GM12872 (cell line): ENCODE data around the gene EHD1.
A peak's percentile ranks its signal among the peaks of the same experiment; 100 is the strongest.

Experiments
- TF ChIP-seq, protein P1 (sequence below): IDR thresholded peaks from 3 replicates; pipeline ENCODE4 v1.5.1; 2011; ENCODE audit warnings: low read depth, mild to moderate bottlenecking, low read length, moderate library complexity; ENCODE audit not compliant: insufficient read depth

The EHD1 gene

DNA sequence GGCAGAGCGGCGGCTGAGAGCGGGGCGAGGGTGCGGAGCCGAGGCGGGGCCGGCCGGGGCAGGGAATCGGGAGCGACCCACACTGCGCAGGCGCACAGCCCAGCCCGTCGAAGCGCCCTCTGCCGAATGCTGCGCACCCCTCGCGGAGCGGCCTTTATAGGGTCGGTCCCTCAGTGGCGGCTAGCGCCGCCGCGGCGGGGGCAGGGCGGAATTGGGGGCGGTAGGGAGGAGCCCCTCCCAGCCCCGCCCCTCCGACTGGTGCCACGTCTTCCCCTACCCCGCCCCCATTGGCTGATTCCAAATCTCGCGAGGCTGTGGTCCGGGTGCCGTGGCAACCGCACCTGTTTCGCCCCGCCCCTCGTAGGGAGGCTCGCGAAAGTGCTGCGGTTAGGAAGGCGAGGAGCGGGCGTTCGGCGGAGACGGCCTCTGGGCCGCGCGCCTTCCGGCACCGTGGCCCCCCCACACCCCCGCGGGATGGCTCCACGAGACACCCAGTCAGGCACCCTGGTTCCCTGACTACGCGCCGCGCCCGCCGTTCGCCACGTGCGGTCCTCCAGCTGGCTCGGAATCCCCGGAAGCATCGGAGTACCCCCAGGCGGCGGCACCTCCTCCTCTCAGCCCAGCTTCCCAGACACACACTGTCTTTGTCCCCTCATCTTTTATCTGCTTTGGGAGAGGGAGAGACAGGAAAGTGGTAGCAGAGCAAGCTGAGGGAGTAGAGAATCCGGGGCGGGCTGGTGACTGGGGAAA, at the start of gene EHD1:
EHD1 (minus strand) TSS at position 128 of the 750 bp plus-strand sequence. CDS start 157 bp downstream, outside the sequence.
- TF ChIP-seq, protein P1, sequence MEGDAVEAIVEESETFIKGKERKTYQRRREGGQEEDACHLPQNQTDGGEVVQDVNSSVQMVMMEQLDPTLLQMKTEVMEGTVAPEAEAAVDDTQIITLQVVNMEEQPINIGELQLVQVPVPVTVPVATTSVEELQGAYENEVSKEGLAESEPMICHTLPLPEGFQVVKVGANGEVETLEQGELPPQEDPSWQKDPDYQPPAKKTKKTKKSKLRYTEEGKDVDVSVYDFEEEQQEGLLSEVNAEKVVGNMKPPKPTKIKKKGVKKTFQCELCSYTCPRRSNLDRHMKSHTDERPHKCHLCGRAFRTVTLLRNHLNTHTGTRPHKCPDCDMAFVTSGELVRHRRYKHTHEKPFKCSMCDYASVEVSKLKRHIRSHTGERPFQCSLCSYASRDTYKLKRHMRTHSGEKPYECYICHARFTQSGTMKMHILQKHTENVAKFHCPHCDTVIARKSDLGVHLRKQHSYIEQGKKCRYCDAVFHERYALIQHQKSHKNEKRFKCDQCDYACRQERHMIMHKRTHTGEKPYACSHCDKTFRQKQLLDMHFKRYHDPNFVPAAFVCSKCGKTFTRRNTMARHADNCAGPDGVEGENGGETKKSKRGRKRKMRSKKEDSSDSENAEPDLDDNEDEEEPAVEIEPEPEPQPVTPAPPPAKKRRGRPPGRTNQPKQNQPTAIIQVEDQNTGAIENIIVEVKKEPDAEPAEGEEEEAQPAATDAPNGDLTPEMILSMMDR = peak; percentile 68

DNA sequence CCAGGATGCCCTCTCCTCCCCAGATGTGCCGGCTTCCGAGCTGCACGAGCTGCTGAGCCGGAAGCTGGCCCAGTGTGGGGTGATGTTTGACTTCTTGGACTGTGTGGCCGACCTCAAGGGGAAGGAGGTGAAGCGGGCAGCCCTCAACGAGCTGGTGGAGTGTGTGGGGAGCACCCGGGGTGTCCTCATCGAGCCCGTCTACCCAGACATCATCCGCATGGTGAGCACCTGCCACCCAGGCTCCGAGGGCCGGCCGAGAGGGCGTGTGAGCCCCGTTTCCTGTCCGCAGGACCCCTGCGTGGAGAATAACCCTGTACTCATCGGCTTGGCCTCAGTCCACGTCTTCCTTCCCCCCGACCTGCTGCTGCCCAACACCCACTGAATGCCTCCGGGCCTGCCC, 48.3 kb upstream of the EHD1 start:
- TF ChIP-seq, protein P1 = no peak

DNA sequence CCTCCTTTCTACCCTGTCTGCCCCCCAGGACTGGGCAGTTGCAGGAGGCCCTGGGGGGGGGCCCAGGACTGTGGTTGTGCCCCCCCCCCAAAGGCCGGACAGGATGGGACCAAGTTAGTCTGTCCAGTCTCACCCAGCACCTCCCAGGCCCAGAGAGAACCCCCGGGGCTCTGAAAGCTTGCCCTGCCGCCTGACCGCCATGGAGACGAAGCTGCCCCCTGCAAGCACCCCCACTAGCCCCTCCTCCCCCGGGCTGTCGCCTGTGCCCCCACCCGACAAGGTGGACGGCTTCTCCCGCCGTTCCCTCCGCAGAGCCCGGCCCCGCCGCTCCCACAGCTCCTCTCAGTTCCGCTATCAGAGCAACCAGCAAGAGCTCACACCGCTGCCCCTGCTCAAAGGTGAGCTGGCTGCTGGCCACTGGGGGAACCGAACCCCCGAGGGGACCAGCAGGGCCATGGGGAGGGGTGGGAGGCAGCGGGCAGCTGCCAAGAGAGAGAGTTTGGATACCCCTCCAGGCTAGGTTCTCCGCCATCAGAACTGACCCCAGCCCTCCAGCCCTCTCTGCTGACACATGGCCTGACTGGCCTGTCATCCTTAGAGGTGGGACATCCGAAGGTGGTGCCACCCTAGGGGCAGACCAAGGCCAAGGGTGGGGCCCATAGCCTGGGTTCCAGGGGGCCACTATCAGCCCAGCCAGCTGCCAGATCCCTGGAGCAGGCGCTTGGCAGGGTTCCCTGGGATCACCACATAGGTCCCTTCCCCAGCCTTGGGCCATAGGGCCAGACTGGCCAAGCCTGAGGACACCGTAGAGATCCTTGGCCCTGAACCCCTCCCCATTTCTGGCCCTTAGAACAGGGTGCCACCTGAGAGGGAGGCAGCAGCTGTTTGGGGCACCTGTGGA, 47.4 kb upstream of the EHD1 start:
- TF ChIP-seq, protein P1 = no peak

DNA sequence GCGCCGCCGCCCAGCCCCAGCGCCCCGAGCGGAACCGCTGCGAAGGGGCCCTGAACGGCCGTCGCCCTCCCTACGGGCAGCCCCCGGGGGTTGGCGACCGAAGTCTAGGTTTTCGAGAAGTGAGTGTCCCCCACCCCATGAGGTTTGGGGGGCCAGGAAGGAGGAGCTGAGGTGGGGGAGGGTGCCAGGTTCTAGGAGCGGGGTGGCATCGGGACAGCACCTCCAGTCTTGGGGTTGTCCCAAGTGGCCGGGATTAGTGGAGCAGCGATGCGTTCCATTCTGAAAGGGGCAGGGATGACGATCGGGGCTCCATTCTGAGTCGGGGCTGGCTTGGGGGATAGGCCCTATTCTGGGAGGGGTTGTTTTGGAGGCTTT, 46.5 kb upstream of the EHD1 start:
- TF ChIP-seq, protein P1 = no peak

DNA sequence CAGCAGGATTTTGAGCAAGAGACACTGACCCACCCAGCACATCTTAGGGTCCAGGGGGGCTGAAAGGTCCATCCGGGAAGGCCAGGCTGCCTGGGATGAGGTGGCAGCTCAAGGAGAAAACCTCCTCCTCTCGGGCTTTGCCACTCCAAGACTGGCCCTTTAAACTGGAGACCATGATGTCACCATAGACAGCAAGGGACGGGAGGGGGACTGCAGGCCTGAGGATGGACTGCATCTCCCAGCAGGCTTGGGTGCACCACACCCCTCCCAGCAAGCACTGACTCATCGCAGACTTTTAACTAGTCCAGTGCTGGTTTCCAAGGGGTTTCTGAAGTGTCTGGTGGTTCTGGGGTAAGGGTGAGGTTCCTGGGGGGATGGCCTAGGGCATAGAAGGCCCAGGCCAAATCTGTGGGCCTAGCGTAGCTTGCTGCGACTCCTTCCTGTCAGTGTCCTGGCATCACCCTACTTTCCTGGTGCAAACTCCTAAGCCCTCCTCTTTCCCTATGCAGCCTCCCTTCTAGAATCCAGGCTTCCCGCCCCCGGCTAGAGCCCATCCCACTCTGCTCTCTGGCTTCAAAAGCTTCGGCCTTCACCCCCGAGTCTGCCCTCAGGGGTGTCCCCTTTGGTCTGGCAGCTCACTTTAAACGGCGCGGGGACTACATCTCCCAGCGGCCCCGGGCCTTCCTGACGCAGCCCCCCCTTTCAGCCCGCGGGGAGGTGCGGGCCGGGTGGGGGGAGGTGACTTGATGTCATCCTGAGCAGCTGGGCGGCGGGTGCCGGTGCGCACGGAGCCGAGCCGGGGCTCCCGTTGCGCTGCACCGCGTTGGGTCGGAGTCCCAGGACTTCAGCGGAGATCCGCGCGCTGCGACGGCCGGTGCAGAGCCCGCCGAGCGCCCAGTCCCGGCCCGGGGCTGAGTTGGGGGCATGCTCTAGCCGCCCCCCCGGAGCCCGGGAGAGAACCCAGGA, 45.8 kb upstream of the EHD1 start, which contains the start of gene PPP2R5B:
PPP2R5B (plus strand) TSS at position 746 of the 966 bp plus-strand sequence. CDS start 1,046 bp downstream, outside the sequence.
- TF ChIP-seq, protein P1 = no peak

DNA sequence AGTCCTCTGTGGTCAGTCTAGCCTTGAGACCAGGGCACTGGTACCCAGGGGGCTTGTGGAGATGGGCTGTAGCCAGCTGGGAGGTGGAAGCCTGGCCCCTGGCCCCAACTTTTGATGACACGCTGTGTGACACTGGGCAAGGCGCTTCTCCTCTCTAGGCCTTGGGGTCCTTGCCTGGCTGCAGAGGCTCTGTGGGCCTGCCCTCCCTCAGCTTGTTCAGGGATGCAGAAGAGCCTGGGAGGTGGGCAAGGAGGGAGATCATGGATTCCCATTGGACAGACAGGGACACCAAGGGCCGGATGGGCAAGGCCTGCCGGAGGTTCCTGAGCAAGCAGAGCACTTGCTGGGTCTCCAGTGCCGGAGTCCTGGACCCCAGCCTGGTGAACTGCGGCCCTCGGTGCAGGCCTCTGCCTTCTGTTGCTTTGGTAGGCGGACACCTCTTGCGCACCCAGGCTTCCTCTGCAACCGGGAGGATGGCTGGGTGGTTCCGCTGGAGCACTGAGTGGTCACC, 44.8 kb upstream of the EHD1 start:
- TF ChIP-seq, protein P1 = no peak
